Measurements from ENCODE around the gene IGSF6. TPM values are rescaled to one million over a fixed set of nuclear protein-coding genes. Genes with fewer than 3 reads are reported as not detected.

The IGSF6 gene
- total and polyA plus RNA-seq, 2 of the 4 experiments (the other 2 are of a cell fraction): not detected

DNA sequence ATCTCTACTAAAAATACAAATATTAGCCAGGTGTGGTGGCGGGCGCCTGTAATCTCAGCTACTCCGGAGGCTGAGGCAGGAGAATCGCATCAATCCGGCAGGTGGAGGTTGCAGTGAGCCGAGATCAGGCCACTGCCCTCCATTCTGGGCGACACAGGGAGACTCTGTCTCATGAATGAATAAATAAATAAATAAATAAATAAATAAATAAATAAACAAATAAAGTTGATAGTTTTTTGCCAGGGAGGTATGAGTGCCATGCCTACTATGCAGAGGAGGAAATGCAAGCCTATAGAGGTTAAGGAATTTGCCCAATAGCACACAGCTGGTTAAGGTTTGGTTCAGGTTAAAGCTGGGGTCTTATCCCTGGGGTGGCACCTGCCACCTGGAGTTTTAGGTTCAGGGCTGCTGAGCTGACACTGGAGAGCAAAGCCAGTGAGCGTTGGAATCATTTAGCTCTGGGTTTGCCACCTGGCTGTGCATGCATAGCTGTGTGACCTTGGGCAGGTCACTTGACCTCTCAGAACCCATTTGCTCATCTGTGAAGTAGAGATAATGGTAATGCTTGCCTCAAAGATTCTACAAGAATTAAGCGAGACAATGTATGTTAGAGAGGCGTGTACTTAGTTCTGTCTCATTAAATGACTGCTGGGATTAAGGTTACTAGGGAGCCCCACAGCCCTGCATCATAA lies 12.5 kb upstream of the IGSF6 start:
- in situ Hi-C loops (cut with MboI; ENCODE audit: low sequenced_read_pairs): no loop called here
- WGBS, 2 experiments (ENCODE audit: extremely low coverage in 2 of 2, insufficient read length in 1 of 2): no CpG with 5 or more reads among the region's 10 CpGs
- no peak overlapping the region for H2AK5ac ChIP-seq (ENCODE audit: low read depth, low read length)
- H3K27ac ChIP-seq (ENCODE audit: insufficient read depth, low read length): no peak overlapping the region
- no peak overlapping the region for H3K56ac ChIP-seq (ENCODE audit: extremely low read depth, insufficient read depth, low read length)
- H3K18ac ChIP-seq (ENCODE audit: low read depth, low read length): no peak overlapping the region
- intact Hi-C loops (cut with micrococcal nuclease): no loop called here
- no peak overlapping the region for H3K4me3 ChIP-seq (ENCODE audit: insufficient read depth, low read depth, low read length)
- no peak overlapping the region for H3K9ac ChIP-seq (ENCODE audit: low read depth, low read length)
- TF ChIP-seq CHD1 (IDR thresholded peaks at IDR 0.05; ENCODE audit: low read depth, low read length) (no peak), BHLHE40 (IDR thresholded peaks at IDR 0.05; ENCODE audit: low read depth, low read length) (no peak), FOS (IDR thresholded peaks at IDR 0.05; ENCODE audit: low read depth, low read length) (no peak), RAD21 (IDR thresholded peaks at IDR 0.05; ENCODE audit: low read length) (no peak), MXI1 (IDR thresholded peaks at IDR 0.05; ENCODE audit: borderline replicate concordance, low read depth, low read length) (no peak)
- TF ChIP-seq, protein P1, sequence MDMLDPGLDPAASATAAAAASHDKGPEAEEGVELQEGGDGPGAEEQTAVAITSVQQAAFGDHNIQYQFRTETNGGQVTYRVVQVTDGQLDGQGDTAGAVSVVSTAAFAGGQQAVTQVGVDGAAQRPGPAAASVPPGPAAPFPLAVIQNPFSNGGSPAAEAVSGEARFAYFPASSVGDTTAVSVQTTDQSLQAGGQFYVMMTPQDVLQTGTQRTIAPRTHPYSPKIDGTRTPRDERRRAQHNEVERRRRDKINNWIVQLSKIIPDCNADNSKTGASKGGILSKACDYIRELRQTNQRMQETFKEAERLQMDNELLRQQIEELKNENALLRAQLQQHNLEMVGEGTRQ (IDR thresholded peaks at IDR 0.05; ENCODE audit: low read depth, low read length): no peak
- no peak overlapping the region for H4K5ac ChIP-seq (ENCODE audit: low read depth, low read length)
- no peaks in the 10 kb centered on the region for H4K20me1 ChIP-seq (ENCODE audit: insufficient read depth, low read length)
- POLR2A ChIA-PET (ENCODE audit: unreplicated experiment): no interaction called here
- no peak overlapping the region for H2BK120ac ChIP-seq (ENCODE audit: low read depth, low read length)
- no peak overlapping the region for H3K4ac ChIP-seq (ENCODE audit: low read depth, low read length)
- no peak overlapping the region for H2BK5ac ChIP-seq (ENCODE audit: low read depth, low read length, poor library complexity, severe bottlenecking)
- H3K9me3 ChIP-seq (ENCODE audit: control insufficient read depth, insufficient read depth, low read length): no peaks in the 10 kb centered on the region
- H3K23ac ChIP-seq (ENCODE audit: low read depth, low read length): no peak overlapping the region
- DNase-seq: no peak
- H2AK9ac ChIP-seq (replicated peaks; ENCODE audit: low read depth, low read length, poor library complexity): no peak overlapping the region
- no peak overlapping the region for H2AFZ ChIP-seq (replicated peaks; ENCODE audit: low read length, poor library complexity)
- no peak overlapping the region for H4K91ac ChIP-seq (ENCODE audit: insufficient read depth, low read depth, low read length)
- H3K27me3 ChIP-seq (ENCODE audit: control insufficient read depth, insufficient read depth, low read length): peaks cover 17% of the 10 kb centered on the region
- H3K79me1 ChIP-seq (ENCODE audit: low read depth in 1 of 2, low read length in 2 of 2): no peaks in the 10 kb centered on the region
- no peaks in the 10 kb centered on the region for H3K9me1 ChIP-seq (ENCODE audit: insufficient read depth, low read length)
- no peaks in the 10 kb centered on the region for H3K4me1 ChIP-seq (ENCODE audit: control insufficient read depth, insufficient read depth, low read length)
- no peaks in the 10 kb centered on the region for H3K36me3 ChIP-seq (ENCODE audit: control insufficient read depth, insufficient read depth, low read length)
- H3K4me2 ChIP-seq (ENCODE audit: low read depth, low read length): no peak overlapping the region
- no peak for ATAC-seq (ENCODE audit: low read depth)
- H4K8ac ChIP-seq (ENCODE audit: low read depth in 2 of 2, low read length in 2 of 2): no peak overlapping the region
- dilution Hi-C loops (cut with HindIII; ENCODE audit: low sequenced_read_pairs, unreplicated experiment): no loop called here
- CTCF ChIA-PET: no interaction called here
- no TSS peak for BruUV-seq (replicated peaks)
- H2BK15ac ChIP-seq (ENCODE audit: low read depth, low read length): no peak overlapping the region
- H2BK20ac ChIP-seq (ENCODE audit: low read depth, low read length): no peak overlapping the region
- no peak overlapping the region for H3K14ac ChIP-seq (replicated peaks; ENCODE audit: low read depth, low read length)

All from IMR-90 (cell line).